Chondrocyte (in vitro differentiated cells): Measurements from ENCODE around the gene RUSF1. TPM values are rescaled to one million over a fixed set of nuclear protein-coding genes. Genes with fewer than 3 reads are reported as not detected.

ENCODE experiments used
- DNase-seq: peaks from one replicate; pipeline ENCODE4 v3.0.0; 2021; ENCODE audit warnings: mixed read lengths, low spot score
- H3K27ac Mint-ChIP-seq: one replicate; pipeline ENCODE4 v1.8.0; 2021; ENCODE audit warnings: mild to moderate bottlenecking, moderate library complexity, mixed read lengths; ENCODE audit not compliant: unreplicated experiment
- H3K27me3 Mint-ChIP-seq: 2 replicates; pipeline ENCODE4 v1.8.0; 2021; ENCODE audit warnings: low read depth, mixed read lengths
- H3K36me3 Mint-ChIP-seq: 2 replicates; pipeline ENCODE4 v1.8.0; 2021; ENCODE audit warnings: low read depth, mixed read lengths
- H3K4me1 Mint-ChIP-seq: 2 replicates; pipeline ENCODE4 v1.8.0; 2021; ENCODE audit warnings: low read depth, mild to moderate bottlenecking, mixed read lengths
- H3K4me3 Mint-ChIP-seq: one replicate; pipeline ENCODE4 v1.8.0; 2021; ENCODE audit warnings: mild to moderate bottlenecking, moderate library complexity, mixed read lengths; ENCODE audit not compliant: unreplicated experiment
- H3K9me3 Mint-ChIP-seq: 2 replicates; pipeline ENCODE4 v1.8.0; 2021; ENCODE audit warnings: low read depth, mixed read lengths
- CTCF ChIP-seq: fragments of 200-600 bp; sonication (generic); IDR thresholded peaks from 2 replicates; pipeline ENCODE4 v1.5.0; 2021; ENCODE audit warnings: antibody characterized with exemption, mild to moderate bottlenecking, moderate library complexity
- total RNA-seq: library from RNA; stranded (reverse); gene quantifications from 3 replicates; pipeline ENCODE4 v1.2.1, GENCODE V29; 2021

RUSF1 gene
- total RNA-seq, 1 donor from 2014 or later, result 58.3 TPM

GRCh38 chr16:31535737-31536136 is 27.5 kb upstream of the RUSF1 start:
- TF ChIP-seq CTCF, result no peak
- H3K4me3 Mint-ChIP-seq, result no peak overlapping the region
- no peak overlapping the region for H3K27ac Mint-ChIP-seq
- H3K36me3 Mint-ChIP-seq, result peaks cover 2% of the 10 kb centered on the region
- H3K9me3 Mint-ChIP-seq, result peaks cover 4% of the 10 kb centered on the region
- H3K27me3 Mint-ChIP-seq, result peaks cover 14% of the 10 kb centered on the region
- no peaks in the 10 kb centered on the region for H3K4me1 Mint-ChIP-seq
- no peak for DNase-seq

- Mint-ChIP-seq H3K4me3 (no peak overlapping the region), H3K4me1 (peaks cover 9% of the 10 kb centered on the region), H3K36me3 (no peaks in the 10 kb centered on the region), H3K27me3 (peaks cover 26% of the 10 kb centered on the region), H3K27ac (no peak overlapping the region), H3K9me3 (no peaks in the 10 kb centered on the region)
- TF ChIP-seq CTCF, result no peak
- DNase-seq, result no peak
These were observed 24.7 kb upstream of the RUSF1 start for GRCh38 chr16:31532896-31533295.

- Mint-ChIP-seq H3K36me3 (no peaks in the 10 kb centered on the region), H3K9me3 (no peaks in the 10 kb centered on the region), H3K4me3 (no peak overlapping the region), H3K27ac (no peak overlapping the region), H3K4me1 (peaks cover 9% of the 10 kb centered on the region), H3K27me3 (peaks cover 30% of the 10 kb centered on the region)
- no peak for DNase-seq
- no peak for TF ChIP-seq CTCF
These were observed 23.9 kb upstream of the RUSF1 start for GRCh38 chr16:31532120-31532519.

GRCh38 chr16:31531096-31531495 is 22.9 kb upstream of the RUSF1 start:
- no peaks in the 10 kb centered on the region for H3K9me3 Mint-ChIP-seq
- peaks cover 30% of the 10 kb centered on the region for H3K27me3 Mint-ChIP-seq
- H3K4me3 Mint-ChIP-seq, result no peak overlapping the region
- no peak for DNase-seq
- TF ChIP-seq CTCF, result no peak
- no peaks in the 10 kb centered on the region for H3K36me3 Mint-ChIP-seq
- H3K27ac Mint-ChIP-seq, result no peak overlapping the region
- H3K4me1 Mint-ChIP-seq, result peaks cover 9% of the 10 kb centered on the region

- H3K9me3 Mint-ChIP-seq, result no peaks in the 10 kb centered on the region
- no peaks in the 10 kb centered on the region for H3K36me3 Mint-ChIP-seq
- TF ChIP-seq CTCF, result no peak
- peaks cover 9% of the 10 kb centered on the region for H3K4me1 Mint-ChIP-seq
- H3K27me3 Mint-ChIP-seq, result peaks cover 27% of the 10 kb centered on the region
- H3K27ac Mint-ChIP-seq, result no peak overlapping the region
- no peak for DNase-seq
- no peak overlapping the region for H3K4me3 Mint-ChIP-seq
These were observed 22.2 kb upstream of the RUSF1 start for GRCh38 chr16:31530405-31530804.
